GM19372 (cell line): Measurements from ENCODE around the gene HSD17B2.
"Not testable (repeated sequence)": the region's sequence is repeated elsewhere in the genome, so short reads cannot be mapped to it uniquely, and the experiment has no call there.

ENCODE experiments used
- ATAC-seq: cut with Tn5 transposase; IDR thresholded peaks from one replicate; pipeline ENCODE4 v1.9.1; 2021; ENCODE audit warnings: mild to moderate bottlenecking, low read depth, moderate library complexity; ENCODE audit not compliant: unreplicated experiment

HSD17B2 gene

DNA sequence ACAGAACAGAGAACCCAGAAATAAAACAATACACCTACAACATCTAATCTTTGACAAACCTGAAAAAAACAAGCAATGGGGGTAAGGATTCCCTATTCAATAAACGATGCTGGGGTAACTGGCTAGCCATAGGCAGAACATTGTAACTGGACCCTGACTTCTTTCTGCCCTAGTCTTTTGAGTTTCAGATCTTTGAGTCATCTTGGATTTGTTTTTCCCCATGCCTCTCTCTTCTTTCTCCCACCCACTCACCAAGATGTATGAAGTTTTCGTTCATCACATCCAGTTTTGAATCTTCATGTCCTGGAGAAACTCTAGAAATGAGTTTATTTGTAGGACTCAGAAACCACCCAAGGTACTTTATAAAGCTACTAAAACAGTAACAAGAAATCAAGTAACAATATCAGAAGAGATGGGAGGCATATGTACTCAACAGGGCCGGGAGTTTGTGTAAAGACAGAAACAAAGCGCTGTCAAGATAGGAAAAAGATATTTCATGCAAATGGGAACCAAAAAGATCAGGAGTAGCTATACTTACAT, 39.0 kb downstream of the HSD17B2 start:
- no peak for ATAC-seq

DNA sequence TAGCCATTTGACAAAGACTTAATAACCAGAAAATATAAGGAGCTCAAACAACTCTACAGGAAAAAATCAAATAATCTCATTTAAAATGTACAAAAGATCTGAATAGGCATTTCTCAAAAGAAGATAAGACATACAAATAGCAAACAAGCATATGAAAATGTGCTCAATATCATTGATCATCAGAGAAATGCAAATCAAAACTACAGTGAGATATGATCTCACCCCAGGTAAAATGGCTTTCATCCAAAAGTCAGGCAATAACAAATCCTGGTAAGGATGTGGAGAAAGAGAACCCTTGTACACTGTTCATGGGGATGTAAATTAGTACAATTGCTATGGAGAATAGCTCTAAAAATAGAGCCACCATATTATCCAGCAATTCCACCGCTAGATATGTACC, 43.1 kb downstream of the HSD17B2 start:
- no peak for ATAC-seq

DNA sequence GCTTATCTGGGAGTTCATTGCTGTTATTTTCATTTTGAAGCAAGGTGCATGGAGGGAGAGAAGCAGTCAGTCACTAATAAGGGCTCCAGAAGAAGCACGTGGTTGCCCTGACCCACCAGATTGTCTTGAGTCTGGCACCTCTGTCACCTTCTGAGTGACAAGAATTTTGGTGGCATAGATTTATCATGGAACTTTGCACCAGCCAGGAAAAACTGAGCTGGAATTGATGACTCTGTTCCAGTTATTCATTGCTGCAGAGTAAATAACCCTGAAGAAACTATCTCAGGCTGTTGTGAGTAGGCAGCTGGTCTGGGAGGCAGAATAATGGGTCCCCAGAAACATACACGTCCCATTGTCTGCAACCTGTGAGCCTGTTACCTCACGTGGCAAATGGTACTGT, 44.8 kb downstream of the HSD17B2 start:
- no peak for ATAC-seq

DNA sequence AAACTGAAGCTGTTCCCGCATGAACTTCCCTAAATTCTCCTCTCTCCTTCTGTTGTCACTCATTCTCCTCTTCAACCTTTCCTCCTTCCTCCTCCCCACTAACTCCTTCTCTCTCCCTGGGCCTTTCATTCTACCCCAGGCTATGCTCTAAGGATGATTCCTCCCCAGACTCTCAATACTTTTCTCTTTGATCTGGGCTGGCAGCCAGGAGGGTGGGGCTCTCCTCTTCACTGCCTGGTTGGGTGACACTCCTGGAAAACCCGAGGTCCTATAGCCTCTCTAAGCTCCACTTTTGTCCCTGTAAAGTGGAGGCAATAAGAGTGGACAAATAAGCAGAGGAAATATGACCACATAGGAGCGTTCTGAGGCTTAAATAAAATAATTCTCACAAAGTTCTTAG, 46.2 kb downstream of the HSD17B2 start:
- ATAC-seq: no peak

DNA sequence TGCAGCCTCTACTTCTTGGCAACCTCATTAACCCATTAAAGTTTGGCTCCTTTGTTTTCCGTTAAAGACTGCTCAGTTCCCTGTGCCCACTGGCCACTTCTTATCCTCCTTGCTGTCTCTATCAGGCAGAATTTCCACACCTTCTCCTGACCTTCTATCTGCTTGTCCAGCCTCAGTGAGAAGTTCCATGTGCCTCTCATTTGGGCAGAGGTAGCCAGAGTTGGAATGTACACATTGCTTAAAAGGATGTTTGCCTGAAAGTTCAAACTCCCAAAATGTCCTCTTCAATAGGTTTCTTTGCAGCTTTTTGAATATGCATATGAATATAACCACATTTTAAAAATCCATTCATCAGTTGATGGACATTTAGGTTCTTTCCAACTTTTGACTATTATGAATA, 47.0 kb downstream of the HSD17B2 start:
- no peak for ATAC-seq

DNA sequence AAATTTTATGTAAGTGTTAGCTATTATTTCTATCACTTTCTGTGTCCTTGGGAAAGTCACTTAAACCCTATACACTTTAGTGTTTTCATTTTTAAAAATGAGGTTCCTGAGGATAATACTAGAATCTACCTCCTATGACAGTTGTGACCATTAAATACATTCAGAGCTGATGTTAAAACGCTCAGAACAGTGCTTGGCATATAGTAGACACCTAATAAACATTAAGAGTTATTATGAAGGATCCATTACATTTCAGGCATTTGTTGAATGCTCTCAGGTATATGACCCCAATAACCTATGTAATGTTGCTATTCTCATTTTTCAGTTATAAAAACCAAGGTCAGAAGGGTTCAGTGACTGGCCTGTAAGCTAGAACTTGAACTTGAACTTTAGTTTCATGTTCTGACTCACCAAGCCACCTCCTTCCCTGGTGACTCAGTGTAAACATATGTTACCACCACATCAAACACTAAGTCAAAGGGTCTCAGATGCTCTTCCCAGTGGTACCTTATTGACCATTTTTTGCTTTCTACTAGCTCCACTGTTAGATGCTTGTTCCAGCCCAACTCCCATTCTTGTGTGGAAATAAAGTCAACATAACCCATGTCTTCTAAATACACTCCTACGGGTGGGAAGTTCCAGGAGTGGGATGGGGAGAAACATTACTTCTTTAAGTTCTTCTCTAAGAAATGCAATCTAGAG, 47.6 kb downstream of the HSD17B2 start:
- no peak for ATAC-seq

DNA sequence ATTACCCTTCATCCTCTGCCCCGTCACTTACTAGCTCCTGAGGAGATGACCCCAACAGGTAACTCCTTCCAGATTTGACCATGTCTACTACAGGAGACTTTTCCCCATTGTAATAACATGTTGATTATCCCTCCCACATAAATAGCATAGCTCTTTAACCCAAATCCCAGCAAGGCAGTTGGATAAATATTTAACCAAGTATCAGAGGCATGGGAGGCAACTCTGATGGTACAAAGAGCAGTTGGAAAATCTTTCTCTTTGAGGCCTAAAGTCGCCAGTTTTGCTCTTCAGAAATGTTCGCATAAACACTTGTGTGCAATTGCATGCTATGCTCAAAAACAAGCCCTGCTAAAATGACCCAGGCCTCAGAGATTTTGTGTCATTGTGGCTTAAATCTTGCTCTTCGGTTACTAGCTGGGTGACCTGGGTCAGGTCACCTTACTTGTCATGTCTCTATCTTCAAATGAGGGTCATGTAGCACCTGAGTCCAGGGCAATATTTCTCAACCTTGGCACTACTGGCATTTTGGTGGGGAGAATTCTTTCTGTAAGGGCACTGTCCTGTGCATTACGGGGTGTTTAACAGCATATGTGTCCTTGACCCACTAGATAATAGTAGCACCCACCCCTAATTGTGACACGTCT, 48.8 kb downstream of the HSD17B2 start:
- no peak for ATAC-seq

DNA sequence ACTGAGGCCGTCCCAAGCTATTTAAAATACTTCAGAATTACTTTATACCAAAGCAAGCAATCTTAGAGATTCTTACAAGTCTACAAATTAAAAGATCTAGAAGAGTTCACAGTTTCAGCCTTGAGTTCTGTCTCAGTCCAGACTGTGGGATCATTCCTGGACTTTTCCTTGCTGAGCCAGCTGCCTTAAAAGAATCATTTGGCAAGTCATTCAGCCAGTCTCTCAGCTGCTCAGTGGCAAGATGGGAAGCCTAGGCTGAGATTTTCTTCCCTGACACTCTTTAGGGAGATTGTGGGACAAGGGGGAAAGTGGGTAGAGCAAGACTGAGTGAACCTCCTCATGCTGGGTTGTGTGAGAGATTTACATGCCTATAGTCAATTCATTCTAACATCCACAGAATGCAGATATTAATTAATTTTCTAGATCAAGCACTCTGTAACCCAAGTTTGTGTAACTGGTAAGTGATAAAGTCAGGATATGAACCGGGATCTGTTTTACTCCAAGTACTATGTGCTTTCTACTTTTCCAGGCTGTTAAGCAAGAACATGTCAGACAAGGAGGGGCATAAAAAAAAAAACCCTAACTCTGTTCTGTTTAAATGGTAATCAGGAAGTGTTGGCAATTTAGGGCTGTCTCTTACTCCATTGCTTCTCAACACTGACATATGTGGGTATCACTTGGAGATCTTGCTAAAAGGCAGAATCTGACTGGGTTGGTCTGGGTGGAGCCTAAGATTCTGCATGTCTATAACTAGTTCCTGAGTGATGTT, 50.1 kb downstream of the HSD17B2 start:
- ATAC-seq: no peak

DNA sequence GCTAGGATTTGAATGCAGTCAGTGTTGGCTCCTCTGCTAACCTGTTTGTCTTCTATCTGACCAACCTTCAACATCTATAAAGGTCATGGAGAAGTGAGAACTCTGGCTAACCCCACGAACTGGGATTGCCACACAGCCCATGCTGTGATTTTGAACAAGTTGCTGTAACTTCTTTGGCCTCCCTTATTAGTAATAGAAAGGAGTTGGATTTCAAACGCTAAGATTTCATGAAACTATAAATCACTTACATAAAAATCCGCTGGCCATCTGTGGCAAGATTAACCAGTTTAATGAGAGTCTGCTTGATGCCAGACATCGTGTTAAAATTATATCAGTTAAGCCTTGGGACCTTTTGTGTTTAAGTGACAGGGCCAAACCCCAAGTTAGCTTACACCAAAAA, 53.4 kb downstream of the HSD17B2 start:
- ATAC-seq: no peak

DNA sequence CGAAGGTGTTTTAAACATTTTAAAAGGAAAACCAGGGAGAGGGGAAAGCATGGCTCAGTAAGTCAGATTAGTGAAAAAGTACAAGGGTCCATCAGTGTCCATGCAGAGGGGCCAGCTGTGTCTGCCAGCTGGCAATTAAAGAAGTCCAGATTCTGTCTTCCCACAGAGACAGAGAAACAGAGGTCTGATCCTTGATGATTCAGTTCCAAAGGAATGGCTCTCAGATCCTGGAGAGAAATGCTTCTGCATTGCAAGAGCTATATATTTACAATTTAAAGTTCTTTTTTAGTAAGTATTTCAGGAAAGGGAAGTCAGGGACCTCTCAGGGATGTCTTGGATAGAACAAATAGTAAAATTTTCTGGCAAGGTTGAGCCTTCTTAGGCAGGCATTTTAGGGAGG, 56.2 kb downstream of the HSD17B2 start:
- no peak for ATAC-seq

DNA sequence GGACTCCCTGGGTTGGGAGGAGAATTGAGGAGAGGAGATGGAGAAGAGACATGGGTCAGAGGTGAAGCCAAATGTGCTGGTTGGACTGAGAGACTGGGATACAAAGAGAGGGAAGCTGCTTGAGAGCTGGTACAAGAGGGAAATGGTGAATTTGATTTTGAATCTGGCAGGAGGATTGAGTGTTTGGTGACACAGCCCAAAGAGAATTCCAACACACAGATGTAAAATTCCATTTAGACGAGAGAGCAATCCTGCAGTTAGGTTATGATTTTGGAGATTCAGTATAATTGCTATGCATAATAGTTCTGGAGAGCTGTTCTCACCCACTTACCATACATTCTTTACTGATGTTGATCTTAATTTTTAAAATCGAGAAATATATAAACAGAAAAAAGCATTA, 57.7 kb downstream of the HSD17B2 start:
- no peak for ATAC-seq

DNA sequence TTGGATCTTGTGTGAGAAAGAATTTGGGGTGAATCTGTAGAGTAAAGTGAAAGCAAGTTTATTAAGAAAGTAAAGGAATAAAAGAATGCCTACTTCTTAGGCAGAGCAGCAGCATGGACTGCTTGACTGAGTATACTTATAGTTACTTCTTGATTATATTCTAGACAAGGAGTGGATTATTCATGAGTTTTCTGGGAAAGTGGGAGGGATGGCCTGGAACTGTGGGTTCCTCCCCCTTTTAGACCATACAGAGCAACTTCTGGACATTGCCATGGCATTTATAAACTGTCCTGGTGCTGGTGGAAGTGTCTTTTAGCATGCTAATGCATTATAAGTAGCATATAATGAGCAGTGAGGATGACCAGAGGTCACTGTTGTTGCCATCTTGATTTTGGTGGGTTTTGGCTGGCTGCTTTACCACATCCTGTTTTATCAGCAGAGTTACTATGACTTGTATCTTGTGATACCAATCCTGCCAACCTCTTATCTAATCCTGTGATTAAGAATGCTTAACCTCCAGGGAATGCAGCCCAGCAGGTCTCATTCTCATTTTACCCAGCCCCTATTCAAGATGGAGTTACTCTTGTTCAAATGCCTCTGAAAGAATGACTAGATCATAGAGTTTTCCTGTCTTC, 58.7 kb downstream of the HSD17B2 start:
- ATAC-seq: no peak

DNA sequence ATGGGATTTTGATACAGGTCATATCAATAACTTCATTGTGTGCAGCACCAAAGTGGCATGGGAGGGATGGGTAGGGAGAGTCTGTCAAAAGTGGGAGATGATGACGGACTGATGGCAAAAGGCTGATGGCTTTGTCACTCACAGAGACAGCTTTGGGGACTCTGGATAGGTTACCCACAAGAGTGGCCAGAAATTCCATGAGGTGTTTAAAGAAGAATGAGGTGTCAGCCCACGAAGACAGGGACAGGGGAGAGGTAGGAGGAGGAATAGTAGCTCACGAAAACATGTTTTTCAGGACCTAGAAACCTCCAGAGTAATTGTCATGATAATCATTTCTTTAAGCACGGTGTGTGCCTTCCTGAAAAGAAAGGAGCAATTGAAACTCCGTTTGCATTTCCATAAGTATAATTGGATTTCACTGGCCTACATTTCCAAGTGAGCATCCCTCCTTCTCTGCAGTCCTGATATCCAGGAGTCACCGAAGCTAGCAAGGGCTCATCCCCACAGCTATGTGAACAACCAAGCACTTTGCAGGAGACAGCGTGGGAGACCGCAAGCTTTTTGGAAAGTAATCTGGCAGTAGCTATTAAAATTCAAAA, 60.0 kb downstream of the HSD17B2 start:
- no peak for ATAC-seq

DNA sequence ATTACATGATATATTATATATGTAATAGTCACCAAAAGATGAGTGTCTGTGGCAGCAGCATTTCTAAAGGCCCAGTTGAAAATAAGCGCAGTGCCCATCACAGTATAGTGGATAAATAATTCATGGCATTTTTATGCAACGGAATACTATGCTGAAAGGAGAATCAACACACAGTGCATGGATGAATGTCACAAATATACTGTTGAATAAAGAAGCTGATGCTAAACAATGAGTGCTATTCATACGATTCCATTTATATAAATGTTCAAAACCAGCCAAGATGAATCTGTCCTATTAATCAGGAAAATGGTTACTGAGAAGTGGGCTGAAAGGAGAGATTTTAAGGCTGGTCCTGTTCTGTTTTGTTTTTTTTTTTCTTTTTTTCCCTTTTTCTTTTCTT, 61.6 kb downstream of the HSD17B2 start:
- no peak for ATAC-seq

DNA sequence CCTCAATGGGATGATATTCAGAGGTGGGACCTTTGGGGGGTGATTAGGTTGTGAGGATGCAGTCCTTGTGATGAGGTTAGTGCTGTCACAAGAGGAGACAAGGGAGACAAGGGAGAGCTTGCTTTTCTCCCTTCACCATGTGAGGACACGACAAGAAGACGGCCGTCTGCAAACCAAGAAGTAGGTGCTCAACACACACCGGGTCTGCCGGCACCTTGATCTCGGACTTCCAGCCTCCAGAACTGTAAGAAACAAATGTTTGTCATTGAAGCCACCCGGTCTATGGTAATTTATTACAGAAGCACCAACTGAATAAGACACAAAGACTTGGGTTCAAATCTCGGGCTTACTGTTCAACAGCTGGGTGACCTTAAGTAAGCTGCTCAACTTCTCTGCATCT, 70.1 kb downstream of the HSD17B2 start:
- ATAC-seq: no peak

DNA sequence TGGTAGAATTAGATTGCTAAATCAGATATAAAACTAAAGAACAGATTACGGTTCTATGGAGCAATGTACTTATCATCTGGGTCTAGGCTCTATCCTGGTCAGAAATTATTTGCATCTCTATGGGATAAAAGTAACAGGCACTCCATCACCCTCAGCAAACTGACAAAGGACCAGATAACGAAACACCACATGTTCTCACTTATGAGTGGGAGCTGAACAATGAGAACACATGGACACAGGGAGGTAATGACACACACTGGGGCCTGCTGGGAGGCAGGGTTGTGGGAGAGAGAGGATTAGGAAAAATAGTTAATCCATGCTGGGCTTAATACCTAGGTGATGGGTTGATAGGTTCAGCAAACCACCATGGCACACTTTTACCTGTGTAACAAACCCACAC, 73.0 kb downstream of the HSD17B2 start:
- ATAC-seq: no peak

DNA sequence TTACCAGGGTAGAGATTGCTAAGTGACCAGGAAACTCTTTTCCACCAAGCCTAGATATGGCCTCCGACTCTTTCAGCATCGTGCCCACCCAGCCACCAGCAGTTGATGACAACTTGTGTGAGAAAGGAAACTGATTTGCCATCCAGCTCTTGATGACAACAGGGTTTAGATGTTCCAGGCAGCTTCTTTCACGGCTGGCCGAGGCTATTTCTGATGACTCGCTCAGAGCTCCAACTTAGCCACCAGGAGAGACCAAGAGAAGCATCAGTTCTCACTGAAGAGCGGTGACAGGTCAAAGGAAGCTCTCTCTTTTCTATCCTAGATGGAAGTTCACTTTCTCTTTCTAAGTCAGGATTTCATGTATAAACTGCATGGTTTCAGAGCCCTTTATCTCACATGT, 73.7 kb downstream of the HSD17B2 start:
- no peak for ATAC-seq

DNA sequence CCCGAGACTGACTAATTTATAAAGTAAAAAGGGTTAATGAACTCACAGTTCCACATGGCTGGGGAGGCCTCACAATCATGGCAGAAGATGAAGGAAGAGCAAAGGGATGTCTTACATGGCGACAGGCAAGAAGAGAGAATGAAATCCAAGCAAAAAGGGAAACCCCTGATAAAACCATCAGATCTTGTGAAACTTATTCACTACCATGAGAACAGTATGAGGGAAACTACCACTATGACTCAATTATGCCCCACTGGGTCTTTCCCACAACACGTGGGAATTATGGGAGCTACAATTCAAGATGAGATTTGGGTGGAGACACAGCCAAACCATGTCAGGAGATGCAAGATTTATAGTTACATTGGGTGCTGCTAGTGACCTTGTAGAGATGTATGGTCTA, 74.2 kb downstream of the HSD17B2 start:
- not testable (repeated sequence) for ATAC-seq

DNA sequence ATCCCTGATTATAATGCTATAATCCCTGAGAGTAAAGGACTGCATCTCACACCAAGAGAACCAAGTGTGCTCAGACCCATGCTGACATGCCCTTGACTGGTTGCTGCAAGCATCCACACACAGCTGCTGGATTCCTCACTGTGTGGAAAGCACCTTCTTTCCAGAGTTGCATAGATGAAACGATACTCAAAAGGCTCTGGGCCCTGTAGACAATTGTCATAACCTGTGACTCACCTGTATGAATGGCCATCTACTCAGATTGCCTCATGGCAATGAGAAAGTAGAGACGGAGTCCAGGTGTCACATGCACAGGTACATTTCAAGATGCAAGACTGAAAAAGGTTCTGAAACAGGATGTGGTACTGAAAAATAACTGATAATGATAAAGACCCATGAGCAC, 76.9 kb downstream of the HSD17B2 start:
- no peak for ATAC-seq

DNA sequence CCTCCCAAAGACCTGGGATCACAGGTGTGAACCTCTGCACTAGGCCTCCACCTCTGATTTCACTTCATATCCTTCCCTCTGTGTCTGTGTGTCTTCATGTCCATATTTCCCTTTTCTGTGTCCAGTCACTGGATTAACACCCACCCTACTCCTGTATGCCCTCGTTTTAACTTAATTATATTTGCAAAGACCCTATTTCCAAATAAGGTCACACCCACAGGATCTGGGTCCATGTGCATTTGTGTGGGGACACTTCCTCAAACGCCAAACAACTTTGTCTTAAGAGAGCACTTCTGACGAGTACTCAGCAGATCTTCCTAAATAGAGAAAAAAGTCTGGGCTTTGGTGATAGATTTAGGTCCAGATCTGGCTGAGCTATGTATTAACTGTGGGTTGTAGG, 78.7 kb downstream of the HSD17B2 start:
- no peak for ATAC-seq

DNA sequence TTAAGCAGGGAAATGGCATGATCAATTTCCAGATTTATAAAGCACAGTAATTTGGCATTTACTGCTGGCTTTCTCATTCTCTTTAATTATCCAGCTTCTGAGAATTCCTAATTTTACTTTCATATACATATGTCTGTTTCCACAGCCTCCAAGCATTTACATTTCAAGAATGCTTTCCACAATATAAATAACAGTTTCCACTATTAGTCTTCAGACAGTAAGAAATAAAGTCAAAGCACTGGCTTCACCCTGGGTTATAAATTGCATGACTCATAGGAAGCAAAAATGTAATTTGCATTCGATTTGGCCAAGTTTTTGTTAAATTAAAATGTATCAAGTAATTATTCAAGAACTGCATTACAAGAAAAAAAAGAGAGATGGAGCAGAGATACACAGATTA, 81.5 kb downstream of the HSD17B2 start:
- no peak for ATAC-seq
